GM10266 (cell line): ENCODE measurements around the gene AOX1.

Experiments
- DNase-seq: peaks from one replicate; pipeline ENCODE4 v3.0.0; 2012; ENCODE audit errors: extremely low spot score
- CTCF ChIP-seq: IDR thresholded peaks from 2 replicates; pipeline ENCODE4 v1.5.1; 2012; ENCODE audit warnings: mild to moderate bottlenecking, low read depth; ENCODE audit not compliant: control insufficient read depth, insufficient read depth; ENCODE audit errors: missing control alignments

AOX1 gene

GRCh38 chr2:200613692-200614091 is 27.9 kb downstream of the AOX1 start:
- no peak for TF ChIP-seq CTCF
- DNase-seq: no peak

GRCh38 chr2:200614249-200614648 is 28.4 kb downstream of the AOX1 start:
- TF ChIP-seq CTCF: no peak
- DNase-seq: no peak

GRCh38 chr2:200615247-200615646 is 29.4 kb downstream of the AOX1 start:
- no peak for DNase-seq
- TF ChIP-seq CTCF: no peak

GRCh38 chr2:200616193-200616592 is 30.4 kb downstream of the AOX1 start:
- no peak for TF ChIP-seq CTCF
- no peak for DNase-seq

GRCh38 chr2:200616656-200617055 is 30.8 kb downstream of the AOX1 start:
- DNase-seq: no peak

GRCh38 chr2:200617156-200618053 is 31.6 kb downstream of the AOX1 start:
- TF ChIP-seq CTCF: no peak
- DNase-seq: no peak

More at GRCh38 chr2:200616656-200617055, 30.8 kb downstream of the AOX1 start:
- TF ChIP-seq CTCF: no peak

- no peak for TF ChIP-seq CTCF
- DNase-seq: no peak
Observed at GRCh38 chr2:200618054-200618419, 32.2 kb downstream of the AOX1 start.
